Measurements from ENCODE around the gene OPCML.

Gene OPCML

GRCh38 chr11:133204158-133204557 is 328.1 kb downstream of the OPCML start:
- H3K4me3 ChIP-seq (ENCODE audit: low read length, poor library complexity, severe bottlenecking) = no peak overlapping the region
- no peak overlapping the region for H3K4me2 ChIP-seq (ENCODE audit: low read depth, low read length, poor library complexity, severe bottlenecking)
- peaks cover 4% of the 10 kb centered on the region; the same call in 1 of the 2 replicates for H3K9me3 ChIP-seq (ENCODE audit: insufficient read depth, low read depth, low read length)
- no peak overlapping the region for H3K9ac ChIP-seq (ENCODE audit: low read depth, low read length, poor library complexity, severe bottlenecking)
- H3K36me3 ChIP-seq (ENCODE audit: insufficient read depth, low read length) = no peaks in the 10 kb centered on the region
- no peak overlapping the region for H2AFZ ChIP-seq (ENCODE audit: low read length)
- H3K9me2 ChIP-seq (replicated peaks; ENCODE audit: low read depth, low read length) = no peaks in the 10 kb centered on the region
- no peaks in the 10 kb centered on the region for H3K4me1 ChIP-seq (ENCODE audit: insufficient read depth, low read length, poor library complexity, severe bottlenecking)
- TF ChIP-seq EZH2phosphoT487 (IDR thresholded peaks at IDR 0.05; ENCODE audit: borderline replicate concordance) (no peak), CTCF (conservative IDR thresholded peaks at IDR 0.05; ENCODE audit: low read length) (no peak)
- no peaks in the 10 kb centered on the region for H3F3A ChIP-seq (ENCODE audit: low read depth)
- H3K79me2 ChIP-seq (ENCODE audit: insufficient read depth, low read length) = no peaks in the 10 kb centered on the region
- no peaks in the 10 kb centered on the region for H4K20me1 ChIP-seq (ENCODE audit: insufficient read depth, low read length, poor library complexity, severe bottlenecking)
- no peaks in the 10 kb centered on the region for H3K27me3 ChIP-seq (ENCODE audit: insufficient read depth, low read length, poor library complexity, severe bottlenecking)

GRCh38 chr11:133202816-133203215 is 329.5 kb downstream of the OPCML start:
- no peaks in the 10 kb centered on the region for H3K9me2 ChIP-seq (replicated peaks; ENCODE audit: low read depth, low read length)
- no peaks in the 10 kb centered on the region for H3F3A ChIP-seq (ENCODE audit: low read depth)
- TF ChIP-seq EZH2phosphoT487 (IDR thresholded peaks at IDR 0.05; ENCODE audit: borderline replicate concordance) (no peak), CTCF (conservative IDR thresholded peaks at IDR 0.05; ENCODE audit: low read length) (no peak)
- no peaks in the 10 kb centered on the region for H3K4me1 ChIP-seq (ENCODE audit: insufficient read depth, low read length, poor library complexity, severe bottlenecking)
- no peaks in the 10 kb centered on the region for H3K79me2 ChIP-seq (ENCODE audit: insufficient read depth, low read length)
- H4K20me1 ChIP-seq (ENCODE audit: insufficient read depth, low read length, poor library complexity, severe bottlenecking) = no peaks in the 10 kb centered on the region
- H3K9me3 ChIP-seq (ENCODE audit: insufficient read depth, low read depth, low read length) = peaks cover 4% of the 10 kb centered on the region; the same call in 1 of the 2 replicates
- H3K9ac ChIP-seq (ENCODE audit: low read depth, low read length, poor library complexity, severe bottlenecking) = no peak overlapping the region
- no peak overlapping the region for H3K4me2 ChIP-seq (ENCODE audit: low read depth, low read length, poor library complexity, severe bottlenecking)
- no peak overlapping the region for H2AFZ ChIP-seq (ENCODE audit: low read length)
- no peak overlapping the region for H3K4me3 ChIP-seq (ENCODE audit: low read length, poor library complexity, severe bottlenecking)
- no peaks in the 10 kb centered on the region for H3K36me3 ChIP-seq (ENCODE audit: insufficient read depth, low read length)
- H3K27me3 ChIP-seq (ENCODE audit: insufficient read depth, low read length, poor library complexity, severe bottlenecking) = no peaks in the 10 kb centered on the region

GRCh38 chr11:133198438-133198837 is 333.9 kb downstream of the OPCML start:
- H3K9ac ChIP-seq (ENCODE audit: low read depth, low read length, poor library complexity, severe bottlenecking) = no peak overlapping the region
- no peaks in the 10 kb centered on the region for H3K4me1 ChIP-seq (ENCODE audit: insufficient read depth, low read length, poor library complexity, severe bottlenecking)
- no peaks in the 10 kb centered on the region for H3K79me2 ChIP-seq (ENCODE audit: insufficient read depth, low read length)
- H4K20me1 ChIP-seq (ENCODE audit: insufficient read depth, low read length, poor library complexity, severe bottlenecking) = no peaks in the 10 kb centered on the region
- H3F3A ChIP-seq (ENCODE audit: low read depth) = no peaks in the 10 kb centered on the region
- no peak overlapping the region for H2AFZ ChIP-seq (ENCODE audit: low read length)
- H3K9me2 ChIP-seq (replicated peaks; ENCODE audit: low read depth, low read length) = no peaks in the 10 kb centered on the region
- TF ChIP-seq CTCF (conservative IDR thresholded peaks at IDR 0.05; ENCODE audit: low read length) (no peak), EZH2phosphoT487 (IDR thresholded peaks at IDR 0.05; ENCODE audit: borderline replicate concordance) (no peak)
- no peaks in the 10 kb centered on the region for H3K27me3 ChIP-seq (ENCODE audit: insufficient read depth, low read length, poor library complexity, severe bottlenecking)
- H3K4me2 ChIP-seq (ENCODE audit: low read depth, low read length, poor library complexity, severe bottlenecking) = no peak overlapping the region
- H3K36me3 ChIP-seq (ENCODE audit: insufficient read depth, low read length) = no peaks in the 10 kb centered on the region
- no peak overlapping the region for H3K4me3 ChIP-seq (ENCODE audit: low read length, poor library complexity, severe bottlenecking)
- H3K9me3 ChIP-seq (ENCODE audit: insufficient read depth, low read depth, low read length) = peaks cover 7% of the 10 kb centered on the region; the same call in 1 of the 2 replicates
